Measurements from ENCODE around the gene MARK3.

Gene MARK3

GRCh38 chr14:103538291-103539055 lies 153.3 kb downstream of the MARK3 start:
- no peak for DNase-seq (ENCODE audit: low spot score)

- DNase-seq (ENCODE audit: low spot score), result no peak
These were observed 154.0 kb downstream of the MARK3 start for GRCh38 chr14:103539056-103539825.

DNA sequence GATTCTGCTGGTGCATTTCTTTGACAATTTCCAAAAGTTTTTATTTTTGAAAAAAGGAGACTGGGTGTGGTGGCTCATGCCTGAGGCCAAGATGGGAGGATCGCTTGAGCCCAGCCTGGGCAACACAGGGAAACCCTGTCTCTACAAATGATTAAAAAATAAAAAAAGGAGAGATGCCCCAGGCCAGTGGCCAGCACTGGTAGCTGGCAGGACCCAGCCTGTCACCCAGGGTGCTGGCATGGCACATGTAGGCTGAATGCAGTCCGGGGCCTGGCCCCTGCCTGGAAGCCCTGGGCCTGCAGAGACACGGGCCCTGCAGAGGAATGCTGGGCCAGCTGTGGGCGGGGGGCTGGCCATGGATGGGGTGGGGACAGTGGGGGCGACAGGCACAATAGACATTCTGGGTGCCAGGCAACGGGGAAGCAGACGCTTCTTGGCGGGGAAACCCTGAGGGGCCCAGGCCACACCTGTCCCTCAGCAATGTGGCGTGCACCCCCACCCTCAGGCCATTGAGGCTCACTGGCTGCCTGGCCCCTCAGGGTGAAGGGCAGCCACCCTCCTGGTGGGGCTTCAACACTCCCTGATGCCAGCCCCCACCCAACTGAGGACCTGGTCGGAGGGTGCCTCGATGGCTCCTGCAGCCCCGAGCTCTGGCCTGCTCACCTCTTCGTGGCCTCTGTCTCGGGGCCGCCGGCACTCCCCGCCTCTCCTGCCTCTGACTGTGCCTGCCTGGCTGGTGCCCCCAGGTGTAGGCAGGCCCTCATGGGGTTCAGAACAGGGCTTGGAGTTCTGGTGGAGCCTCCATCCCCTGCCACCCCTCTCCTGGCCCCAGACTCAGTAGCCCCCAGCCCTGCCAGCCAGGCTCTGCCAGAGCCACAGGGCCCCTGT lies 155.8 kb downstream of the MARK3 start:
- no peak for DNase-seq (ENCODE audit: low spot score)

DNA sequence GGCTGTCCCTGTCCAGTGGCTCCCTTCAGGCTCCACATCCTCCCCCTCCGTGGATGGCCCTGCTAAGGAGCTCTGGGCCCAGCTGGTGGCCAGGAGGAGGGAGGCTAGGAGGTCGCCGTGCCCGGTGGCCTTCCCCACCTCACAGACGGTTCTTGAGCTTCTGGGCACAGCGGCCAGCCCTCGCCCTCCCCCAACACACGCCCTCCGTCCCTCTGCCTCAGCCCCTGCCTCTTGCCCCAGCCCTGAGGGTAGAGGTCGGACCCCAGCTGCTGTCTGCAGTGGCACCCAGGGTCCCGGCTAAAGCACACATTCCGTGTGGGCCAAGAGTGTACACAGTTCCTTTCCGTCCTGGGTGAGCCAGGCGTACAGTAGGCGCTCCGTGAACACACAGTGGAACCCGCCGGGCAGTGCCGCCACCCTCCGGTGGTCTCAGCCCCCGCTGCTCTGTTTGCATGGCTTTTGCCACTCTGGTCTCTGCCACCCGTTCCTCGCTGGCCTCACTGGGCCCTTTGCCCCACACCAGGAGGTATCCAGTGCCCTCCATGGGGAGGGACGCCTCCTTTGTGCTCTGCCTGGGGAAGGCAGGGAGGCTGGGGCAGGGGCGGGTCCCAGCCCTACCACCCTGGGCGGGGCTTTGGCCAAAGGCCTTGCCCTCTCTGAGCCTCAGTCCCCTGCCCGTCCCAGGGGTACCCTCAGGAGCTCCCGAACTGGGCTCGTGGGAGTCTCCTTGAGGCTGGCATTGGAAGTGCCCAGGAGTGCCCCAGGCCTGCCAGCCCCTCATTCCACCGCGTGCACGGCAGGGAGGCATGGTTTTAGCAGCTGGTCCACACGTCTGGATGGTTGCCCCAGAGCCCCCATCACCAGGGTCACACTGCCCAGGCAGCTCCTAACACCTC lies 156.7 kb downstream of the MARK3 start:
- DNase-seq (ENCODE audit: low spot score), result no peak

GRCh38 chr14:103542605-103543088 lies 157.4 kb downstream of the MARK3 start:
- no peak for DNase-seq (ENCODE audit: low spot score)

- DNase-seq (ENCODE audit: low spot score), result no peak
These were observed 157.9 kb downstream of the MARK3 start for GRCh38 chr14:103543140-103543539.

DNA sequence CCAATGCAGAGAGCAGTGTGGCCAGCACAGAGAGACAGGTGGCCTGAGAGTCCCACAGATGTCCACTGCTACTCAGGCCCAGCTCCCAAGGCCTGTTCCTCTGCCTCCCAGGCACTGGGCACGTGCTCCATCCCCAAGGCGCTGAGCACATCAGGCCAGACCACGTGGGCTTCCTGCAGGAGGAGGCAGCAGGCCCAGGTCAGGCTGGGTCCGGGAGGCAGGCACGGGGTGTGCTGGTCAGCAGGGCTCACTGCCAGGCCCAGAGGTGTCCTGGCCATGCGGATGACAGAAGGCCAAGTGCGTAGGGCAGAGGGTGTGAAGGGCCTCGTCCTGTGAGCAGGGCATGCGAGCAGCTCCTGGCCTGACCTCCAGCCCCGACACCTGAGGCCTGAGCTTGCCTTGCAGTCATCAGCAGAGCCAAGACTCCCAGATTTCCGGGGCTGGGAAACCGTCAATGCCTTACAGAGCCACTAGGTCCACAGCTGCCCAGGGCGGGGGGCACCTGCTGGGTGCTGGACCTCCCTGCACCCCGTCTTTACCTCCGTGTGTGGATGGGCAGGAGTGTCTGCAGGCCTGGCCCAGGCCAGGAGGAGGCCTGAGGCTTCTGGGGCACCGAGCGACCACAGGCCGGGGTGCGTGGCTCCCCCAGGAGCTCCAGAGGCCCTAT lies 158.6 kb downstream of the MARK3 start:
- no peak for DNase-seq (ENCODE audit: low spot score)

GRCh38 chr14:103544388-103545218 lies 159.4 kb downstream of the MARK3 start:
- no peak for DNase-seq (ENCODE audit: low spot score)

- no peak for DNase-seq (ENCODE audit: low spot score)
These were observed 160.2 kb downstream of the MARK3 start for GRCh38 chr14:103545219-103545914.

DNA sequence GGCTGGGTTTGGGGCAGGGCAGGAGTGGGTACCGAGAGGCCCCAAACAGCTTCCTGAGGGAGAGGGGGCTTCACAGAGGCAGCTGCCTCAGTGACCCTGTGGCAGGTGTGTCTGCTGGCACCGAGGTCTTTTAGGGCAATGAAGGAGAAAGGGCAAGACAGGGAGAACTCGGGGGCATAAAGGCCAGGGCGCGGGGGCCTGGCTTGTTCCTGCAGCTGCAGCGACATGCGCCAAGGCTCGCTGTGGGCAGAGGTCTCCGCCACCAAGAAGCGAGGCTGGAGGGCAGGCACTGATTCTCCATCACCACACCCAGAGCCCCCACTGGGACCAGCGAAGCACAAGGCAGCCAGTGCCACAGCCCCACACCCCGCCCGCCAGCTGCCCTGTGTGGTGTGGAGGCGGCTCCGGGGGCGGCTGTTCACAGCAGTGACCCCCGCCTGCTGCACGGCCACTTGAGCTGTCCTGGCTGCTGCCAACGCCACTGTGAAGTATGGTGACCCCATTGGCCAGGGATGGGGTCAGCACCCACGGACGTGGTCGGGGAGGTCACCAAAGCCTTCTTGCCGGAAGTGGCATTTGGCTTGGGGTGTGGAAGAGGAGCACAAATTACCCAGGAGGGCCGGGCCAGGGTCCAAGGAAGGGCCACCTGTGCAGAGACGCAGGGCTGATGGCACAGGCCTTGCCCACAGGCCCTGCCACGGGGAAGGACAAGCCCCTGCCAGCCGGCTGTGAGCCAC lies 160.9 kb downstream of the MARK3 start:
- DNase-seq (ENCODE audit: low spot score), result no peak

DNA sequence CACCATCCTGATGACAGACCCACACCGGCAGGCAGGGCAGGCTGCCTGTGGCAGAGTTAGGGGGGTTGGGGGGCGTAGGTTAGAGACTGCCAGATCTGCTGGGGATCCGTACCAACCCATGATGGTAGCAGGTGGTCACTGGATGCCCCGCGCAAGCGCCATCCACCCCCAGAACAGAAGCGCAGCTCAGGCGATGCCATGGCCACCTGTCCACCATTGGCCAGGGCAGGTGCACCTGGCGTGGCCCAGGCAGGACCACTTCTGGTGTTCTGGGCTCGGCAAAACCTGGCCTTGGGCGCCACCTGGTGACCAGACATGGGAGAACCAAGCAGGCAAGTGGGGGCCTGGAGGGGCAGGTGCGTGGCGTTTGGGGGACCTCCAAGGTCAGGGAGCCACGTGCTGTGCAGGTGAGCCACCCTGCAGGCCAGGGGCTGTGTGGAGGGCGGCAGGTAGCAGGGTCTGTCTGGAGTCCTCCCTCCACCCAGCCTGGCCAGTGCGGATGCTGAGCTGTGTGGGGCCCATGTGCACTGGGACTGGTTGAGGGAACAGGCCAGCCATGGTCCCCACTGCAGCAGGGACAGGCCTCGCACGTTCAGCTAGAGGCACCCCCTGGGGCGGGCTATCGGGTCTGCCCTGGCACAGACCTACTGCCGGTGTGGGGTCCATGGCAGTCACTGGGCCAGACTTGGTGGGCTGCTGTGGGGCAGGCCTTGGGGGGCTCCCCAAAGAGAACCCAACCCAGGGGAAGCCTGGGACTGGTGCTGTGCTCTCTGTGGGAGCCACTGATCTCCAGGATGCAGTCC lies 161.6 kb downstream of the MARK3 start:
- no peak for DNase-seq (ENCODE audit: low spot score)

DNA sequence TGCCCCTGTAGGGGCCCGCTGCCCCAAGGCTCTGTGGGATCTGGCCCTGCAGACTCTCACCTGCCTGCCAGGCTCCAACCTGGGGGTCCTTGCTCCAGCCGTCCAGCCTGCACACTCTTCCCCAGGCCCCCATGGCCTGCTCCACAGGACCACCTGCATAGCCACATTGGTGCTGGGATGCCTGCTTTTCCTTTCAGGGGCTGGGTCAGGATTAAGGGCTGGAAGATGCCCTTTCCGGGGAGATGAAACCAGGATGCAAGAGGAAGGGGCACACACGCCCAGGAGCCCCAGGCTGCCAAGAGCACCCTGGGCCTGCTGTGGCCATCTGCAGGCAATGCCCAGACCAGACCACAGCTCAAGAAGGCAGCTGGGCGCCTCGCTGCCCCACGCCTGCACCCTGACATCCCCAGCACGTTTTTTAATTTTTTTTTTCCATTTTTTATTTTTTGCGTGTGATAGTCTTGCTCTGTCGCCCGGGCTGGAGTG lies 162.3 kb downstream of the MARK3 start:
- no peak for DNase-seq (ENCODE audit: low spot score)

DNA sequence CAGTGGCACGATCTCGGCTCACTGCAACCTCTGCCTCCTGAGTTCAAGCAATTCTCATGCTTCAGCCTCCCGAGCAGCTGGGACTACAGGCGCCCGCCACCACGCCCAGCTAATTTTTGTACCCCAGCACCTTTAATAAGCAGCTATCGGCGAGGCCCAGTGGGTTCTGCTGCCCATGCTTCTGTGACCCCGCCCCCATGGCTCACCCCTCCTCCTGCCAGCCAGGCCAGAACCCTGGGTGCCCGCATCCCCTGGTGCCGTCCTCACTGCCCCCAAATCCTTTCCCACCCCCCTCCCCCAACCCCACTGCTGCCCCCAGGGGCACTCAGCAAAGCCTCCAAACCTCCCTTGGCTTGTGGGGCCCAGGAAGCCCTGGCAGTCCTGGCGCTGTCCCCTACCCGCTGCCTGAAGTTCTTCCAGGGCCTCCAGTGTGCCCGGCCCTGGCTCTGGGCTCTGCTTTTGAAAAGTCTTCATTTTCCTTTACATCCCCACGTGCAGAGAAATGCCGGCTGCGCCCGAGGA lies 162.8 kb downstream of the MARK3 start:
- DNase-seq (ENCODE audit: low spot score), result no peak

- DNase-seq (ENCODE audit: low spot score), result no peak
These were observed 163.5 kb downstream of the MARK3 start for GRCh38 chr14:103548463-103549351.

DNA sequence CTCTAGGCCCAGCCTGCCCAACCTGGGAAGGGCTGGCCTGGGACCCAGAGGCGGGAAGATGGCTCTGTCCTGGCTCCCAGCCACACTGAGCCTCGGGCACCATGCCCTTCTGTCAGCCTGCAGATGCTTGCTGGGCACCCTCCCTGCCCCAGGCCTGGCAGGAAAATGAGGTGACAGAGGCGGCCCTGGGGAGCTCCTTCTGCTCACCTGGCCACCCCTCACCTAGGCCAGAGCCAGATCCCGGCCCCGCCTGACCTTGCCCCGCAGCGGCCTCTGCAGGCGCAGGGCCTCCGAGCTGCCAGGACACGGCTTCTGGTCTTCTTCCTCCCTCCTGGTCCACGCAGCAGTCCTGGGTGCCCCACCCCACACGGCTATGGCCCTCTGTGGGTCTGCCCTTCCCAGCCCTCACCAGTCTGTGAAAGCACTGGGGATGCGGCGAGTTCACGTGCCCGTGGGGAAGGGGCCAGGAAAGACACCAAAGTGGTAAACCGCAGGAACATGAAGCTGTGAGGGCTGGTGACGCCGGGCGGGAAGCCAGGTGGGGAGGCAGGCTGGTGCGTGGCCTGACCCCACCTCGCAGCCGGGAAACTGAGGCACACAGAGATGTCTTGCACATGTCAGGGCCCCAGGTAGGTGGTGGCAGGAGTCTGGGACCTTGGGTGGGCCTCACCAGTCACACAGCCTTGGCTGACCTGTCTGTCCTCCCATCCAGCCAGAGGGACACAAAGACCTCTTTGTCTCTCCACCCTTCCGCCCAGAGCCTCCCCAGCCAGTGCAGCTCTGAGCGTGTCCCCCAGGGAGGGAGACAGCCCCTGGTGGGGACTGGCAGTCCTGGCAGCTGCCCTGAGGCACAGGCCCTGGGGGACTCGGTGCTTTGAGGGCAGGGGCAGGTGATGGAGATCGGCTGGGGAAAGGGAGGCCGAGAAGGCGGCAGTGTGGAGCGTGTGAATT lies 164.4 kb downstream of the MARK3 start:
- peak; percentile 95 for DNase-seq (ENCODE audit: low spot score)
